Mucosa of rectum (tissue), 2 donors: ENCODE data around the gene MIGA2.
A peak's percentile ranks its signal among the peaks of the same experiment; 100 is the strongest.
"Not testable (repeated sequence)": the region's sequence is repeated elsewhere in the genome, so short reads cannot be mapped to it uniquely, and the experiment has no call there.

ENCODE experiments used
- H3K27ac ChIP-seq, 2 donors: one replicate each; pipeline ENCODE4 v1.7.0; 2013; ENCODE audit warnings: inconsistent platforms in 2 of 2, low read depth in 2 of 2, low read length in 2 of 2
- H3K27me3 ChIP-seq, 2 donors: one replicate each; pipeline ENCODE4 v1.7.0; 2013; ENCODE audit warnings: low read length in 2 of 2; ENCODE audit not compliant: control insufficient read depth in 2 of 2, insufficient read depth in 2 of 2
- H3K36me3 ChIP-seq, 2 donors: one replicate each; pipeline ENCODE4 v1.7.0; 2013; ENCODE audit warnings: low read length in 2 of 2; ENCODE audit not compliant: control insufficient read depth in 2 of 2, insufficient read depth in 2 of 2
- H3K4me1 ChIP-seq, 2 donors: one replicate each; pipeline ENCODE4 v1.7.0; 2013; ENCODE audit warnings: low read length in 2 of 2, mild to moderate bottlenecking in 1 of 2; ENCODE audit not compliant: control insufficient read depth in 2 of 2, insufficient read depth in 2 of 2
- H3K4me3 ChIP-seq, 2 donors: one replicate each; pipeline ENCODE4 v1.7.0; 2013; ENCODE audit warnings: low read length in 2 of 2
- H3K9ac ChIP-seq, 2 donors: one replicate each; pipeline ENCODE4 v1.7.0; 2013; ENCODE audit warnings: low read length in 2 of 2, low read depth in 1 of 2, mild to moderate bottlenecking in 1 of 2
- H3K9me3 ChIP-seq, 2 donors: one replicate each; pipeline ENCODE4 v1.7.0; 2013; ENCODE audit warnings: low read length in 2 of 2; ENCODE audit not compliant: control insufficient read depth in 2 of 2
- donor health status: healthy.
- donor health status: Normal muscosa, but diverticular disease.

Gene MIGA2

GRCh38 chr9:129108083-129108804, 71.8 kb downstream of the MIGA2 start:
- H3K4me3 ChIP-seq = no peak overlapping the region
- no peaks in the 10 kb centered on the region for H3K27me3 ChIP-seq
- no peak overlapping the region for H3K9ac ChIP-seq
- H3K27ac ChIP-seq = no peak overlapping the region
- no peaks in the 10 kb centered on the region for H3K9me3 ChIP-seq
- H3K36me3 ChIP-seq = peaks cover 4 to 6% of the 10 kb centered on the region in 2 donors
- H3K4me1 ChIP-seq = peaks cover 21 to 30% of the 10 kb centered on the region in 2 donors

GRCh38 chr9:129108805-129109536, 72.5 kb downstream of the MIGA2 start:
- H3K27ac ChIP-seq = no peak overlapping the region
- H3K9ac ChIP-seq = peak overlapping the region in 1 of 2 donors; percentile 42
- no peaks in the 10 kb centered on the region for H3K9me3 ChIP-seq
- H3K27me3 ChIP-seq = no peaks in the 10 kb centered on the region
- peaks cover 4 to 6% of the 10 kb centered on the region in 2 donors for H3K36me3 ChIP-seq
- peak overlapping the region in 1 of 2 donors; percentile 46 for H3K4me3 ChIP-seq
- peaks cover 21 to 29% of the 10 kb centered on the region in 2 donors for H3K4me1 ChIP-seq

- H3K4me1 ChIP-seq = peaks cover 21 to 29% of the 10 kb centered on the region in 2 donors
- H3K27me3 ChIP-seq = no peaks in the 10 kb centered on the region
- no peaks in the 10 kb centered on the region for H3K9me3 ChIP-seq
- H3K27ac ChIP-seq = no peak overlapping the region
- H3K4me3 ChIP-seq = peak overlapping the region; percentile 20 to 46
- peak overlapping the region in 1 of 2 donors; percentile 42 for H3K9ac ChIP-seq
- H3K36me3 ChIP-seq = peaks cover 4 to 6% of the 10 kb centered on the region in 2 donors
Observed at GRCh38 chr9:129109537-129109903, 73.1 kb downstream of the MIGA2 start.

GRCh38 chr9:129109952-129110739, 73.7 kb downstream of the MIGA2 start:
- Histone ChIP-seq H3K27ac (peak overlapping the region; percentile 77 to 100), H3K9ac (peak overlapping the region; percentile 60 to 81), H3K4me1 (peaks cover 21 to 29% of the 10 kb centered on the region in 2 donors)

GRCh38 chr9:129110740-129111527, 74.5 kb downstream of the MIGA2 start, which contains the start of the genes CRAT and PTPA:
Gene CRAT, minus strand, starts transcription at chr9:129110793. Its CDS starts 284 bp downstream, at chr9:129110509.
Gene PTPA, plus strand, starts transcription at chr9:129111415. Its CDS starts 186 bp downstream, at chr9:129111601.
- Histone ChIP-seq H3K9me3 (no peaks in the 10 kb centered on the region), H3K4me1 (peaks cover 21 to 29% of the 10 kb centered on the region in 2 donors), H3K27ac (peak within 1 kb of the TSS; percentile 97 to 100), H3K9ac (peak within 1 kb of the TSS; percentile 82 to 94), H3K4me3 (peak within 1 kb of the TSS; percentile 78 to 98), H3K27me3 (no peaks in the 10 kb centered on the region), H3K36me3 (peaks cover 4 to 6% of the 10 kb centered on the region in 2 donors)

More at GRCh38 chr9:129109952-129110739, 73.7 kb downstream of the MIGA2 start:
- Histone ChIP-seq H3K27me3 (no peaks in the 10 kb centered on the region), H3K4me3 (peak overlapping the region; percentile 74 to 76), H3K9me3 (no peaks in the 10 kb centered on the region), H3K36me3 (peaks cover 4 to 6% of the 10 kb centered on the region in 2 donors)

GRCh38 chr9:129111528-129112151, 75.2 kb downstream of the MIGA2 start:
- Histone ChIP-seq H3K9me3 (no peaks in the 10 kb centered on the region), H3K36me3 (peaks cover 4 to 6% of the 10 kb centered on the region in 2 donors), H3K4me3 (peak overlapping the region; percentile 78 to 98), H3K27ac (peak overlapping the region; percentile 97 to 100), H3K27me3 (no peaks in the 10 kb centered on the region), H3K9ac (peak overlapping the region; percentile 75 to 82), H3K4me1 (peaks cover 21 to 29% of the 10 kb centered on the region in 2 donors)

GRCh38 chr9:129112526-129112925, 76.1 kb downstream of the MIGA2 start:
- H3K36me3 ChIP-seq, H3K27me3 ChIP-seq, H3K27ac ChIP-seq, H3K9me3 ChIP-seq: not testable (repeated sequence)
- peak overlapping the region; percentile 78 to 98 for H3K4me3 ChIP-seq
- peaks cover 21 to 29% of the 10 kb centered on the region in 2 donors for H3K4me1 ChIP-seq
- H3K9ac ChIP-seq = peak overlapping the region; percentile 75 to 82

GRCh38 chr9:129113645-129114304, 77.3 kb downstream of the MIGA2 start:
- no peaks in the 10 kb centered on the region for H3K27me3 ChIP-seq
- no peak overlapping the region for H3K27ac ChIP-seq
- no peaks in the 10 kb centered on the region for H3K36me3 ChIP-seq
- no peak overlapping the region for H3K4me3 ChIP-seq
- H3K4me1 ChIP-seq = peaks cover 15 to 22% of the 10 kb centered on the region in 2 donors
- H3K9me3 ChIP-seq = no peaks in the 10 kb centered on the region
- H3K9ac ChIP-seq = no peak overlapping the region
